ENCODE data around the gene TAF12. TPM values are rescaled to one million over a fixed set of nuclear protein-coding genes. Genes with fewer than 3 reads are reported as not detected.

Gene TAF12
- total and polyA plus RNA-seq, 10 of the 15 experiments (the other 5 are each of a cell fraction or from before 2014, with no cell fraction given), result 18.3 to 43.3 (median 28.6) TPM

DNA sequence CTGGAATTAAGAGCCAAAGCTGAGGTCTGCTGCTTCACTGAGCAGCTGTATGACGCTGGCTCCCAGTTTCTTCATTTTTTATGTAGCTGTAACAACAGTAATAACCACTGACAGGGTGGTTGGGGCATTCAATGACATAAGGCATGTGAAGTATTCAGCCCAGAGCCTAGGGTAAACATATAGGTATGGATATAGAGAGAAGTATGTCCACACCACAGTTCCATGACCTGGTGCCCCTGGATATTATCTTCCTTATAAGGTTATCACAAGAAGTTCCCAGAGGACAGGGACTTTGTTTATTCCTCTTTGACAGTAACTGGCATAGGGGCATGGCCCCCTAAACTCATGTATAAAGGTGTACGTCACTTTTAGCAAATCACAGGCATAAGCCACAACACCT is 36.1 kb downstream of the TAF12 start:
- intact Hi-C loops (cut with micrococcal nuclease; ENCODE audit: unreplicated experiment) (no loop called here), in situ Hi-C loops (cut with MboI) (no loop called here)
- H3K9ac ChIP-seq (ENCODE audit: control insufficient read depth, insufficient read depth, low read length), result no peak overlapping the region
- ATAC-seq, result no peak
- no peaks in the 10 kb centered on the region for H4K20me1 ChIP-seq (ENCODE audit: control insufficient read depth, insufficient read depth)
- H3K36me3 ChIP-seq (ENCODE audit: control insufficient read depth in 2 of 2, insufficient read depth in 2 of 2, low read length in 1 of 2), result peaks cover 4 to 13% of the 10 kb centered on the region in 2 experiments; a peak in 3 of 4 replicates
- H3K79me2 ChIP-seq (ENCODE audit: control insufficient read depth, insufficient read depth, low read length), result no peaks in the 10 kb centered on the region
- no peaks in the 10 kb centered on the region for H3K27me3 ChIP-seq (replicated peaks in 1 of 2; ENCODE audit: control insufficient read depth in 2 of 2, insufficient read depth in 2 of 2, low read length in 1 of 2)
- H3K4me1 ChIP-seq (ENCODE audit: control insufficient read depth, insufficient read depth, low read length), result peaks cover 8% of the 10 kb centered on the region
- H3K27ac ChIP-seq (ENCODE audit: control insufficient read depth, insufficient read depth), result no peak overlapping the region
- DNase-seq (ENCODE audit: low read depth, low spot score), result no peak
- WGBS (ENCODE audit: insufficient coverage, insufficient replicate concordance, low lambda C conversion rate, missing lambda C conversion rate), result 100% methylated on average over 2 of the region's 2 CpGs
- no peak for TF ChIP-seq IKZF2 (IDR thresholded peaks at IDR 0.05)
- TF ChIP-seq SMARCA5 (IDR thresholded peaks at IDR 0.05), result no peak
- no peak for TF ChIP-seq SREBF1 (IDR thresholded peaks at IDR 0.05; ENCODE audit: low read length)
- TF ChIP-seq FOXM1 (IDR thresholded peaks at IDR 0.05; ENCODE audit: low read depth, low read length), result no peak
- TF ChIP-seq SMAD5 (IDR thresholded peaks at IDR 0.05; ENCODE audit: low read depth), result no peak
- no peak for TF ChIP-seq NR2C1 (IDR thresholded peaks at IDR 0.05)
- no peak for TF ChIP-seq NFXL1 (IDR thresholded peaks at IDR 0.05; ENCODE audit: borderline replicate concordance)
- TF ChIP-seq JUND (IDR thresholded peaks at IDR 0.05; ENCODE audit: low read depth, low read length), result no peak
- TF ChIP-seq, protein P1, sequence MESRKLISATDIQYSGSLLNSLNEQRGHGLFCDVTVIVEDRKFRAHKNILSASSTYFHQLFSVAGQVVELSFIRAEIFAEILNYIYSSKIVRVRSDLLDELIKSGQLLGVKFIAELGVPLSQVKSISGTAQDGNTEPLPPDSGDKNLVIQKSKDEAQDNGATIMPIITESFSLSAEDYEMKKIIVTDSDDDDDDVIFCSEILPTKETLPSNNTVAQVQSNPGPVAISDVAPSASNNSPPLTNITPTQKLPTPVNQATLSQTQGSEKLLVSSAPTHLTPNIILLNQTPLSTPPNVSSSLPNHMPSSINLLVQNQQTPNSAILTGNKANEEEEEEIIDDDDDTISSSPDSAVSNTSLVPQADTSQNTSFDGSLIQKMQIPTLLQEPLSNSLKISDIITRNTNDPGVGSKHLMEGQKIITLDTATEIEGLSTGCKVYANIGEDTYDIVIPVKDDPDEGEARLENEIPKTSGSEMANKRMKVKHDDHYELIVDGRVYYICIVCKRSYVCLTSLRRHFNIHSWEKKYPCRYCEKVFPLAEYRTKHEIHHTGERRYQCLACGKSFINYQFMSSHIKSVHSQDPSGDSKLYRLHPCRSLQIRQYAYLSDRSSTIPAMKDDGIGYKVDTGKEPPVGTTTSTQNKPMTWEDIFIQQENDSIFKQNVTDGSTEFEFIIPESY (IDR thresholded peaks at IDR 0.05), result no peak
- no peak overlapping the region for H2AFZ ChIP-seq (ENCODE audit: control insufficient read depth, low read depth, low read length)
- H3K9me3 ChIP-seq (replicated peaks; ENCODE audit: control insufficient read depth, insufficient read depth, low read length), result no peaks in the 10 kb centered on the region
- ChIA-PET RAD21 (ENCODE audit: unreplicated experiment) (interaction anchor here (1.6 kb wide), 1 partner anchor 358 kb away, joined by 3 read pairs; no protein-coding TSS in a partner anchor), POLR2A (interaction anchor here (0.7 kb wide), 1 partner anchor 78 kb away, joined by 6 read pairs; no protein-coding TSS in a partner anchor), CTCF (interaction anchor here (1.9 to 6.5 kb wide), 4 partner anchors 26 to 270 kb away, joined by 4 to 104 read pairs (median 74); no protein-coding TSS in a partner anchor), SMC1A (ENCODE audit: uncharacterized antibody, unreplicated experiment) (interaction anchor here (0.8 to 8.4 kb wide), 3 partner anchors 27 to 262 kb away, joined by 3 to 83 read pairs (median 66); no protein-coding TSS in a partner anchor)
- FAIRE-seq, result no peak
- BruUV-seq (replicated peaks), result no TSS peak
- H3K4me2 ChIP-seq (ENCODE audit: control insufficient read depth, insufficient read depth), result no peak overlapping the region
- no peak overlapping the region for H3K4me3 ChIP-seq

All from GM12878 (cell line).